SKM-1 (cell line): ENCODE data around the gene PTK7.

Source experiments
- DNase-seq: peaks from one replicate; lab custom pipeline; 2025; ENCODE audit not compliant: unreplicated experiment; lab: John Stamatoyannopoulos, UW

The PTK7 gene

DNA sequence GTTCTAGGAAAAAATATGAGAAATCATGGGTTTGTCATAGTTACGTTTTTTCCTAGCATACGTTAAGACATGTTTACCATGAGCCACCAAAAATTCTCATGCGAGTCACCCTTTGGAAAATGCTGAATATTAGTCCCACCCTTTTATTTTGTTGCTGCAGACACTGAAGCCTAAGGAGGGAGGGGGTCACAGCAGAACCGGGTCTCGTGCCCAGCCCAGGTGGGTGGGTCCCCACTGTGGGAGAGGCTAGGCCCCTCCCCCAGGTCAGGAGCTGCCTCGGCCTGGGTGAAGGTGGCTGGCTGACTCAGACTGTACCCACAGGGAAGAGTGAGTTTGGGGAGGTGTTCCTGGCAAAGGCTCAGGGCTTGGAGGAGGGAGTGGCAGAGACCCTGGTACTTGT lies 68.8 kb downstream of the PTK7 start:
- no peak for DNase-seq

DNA sequence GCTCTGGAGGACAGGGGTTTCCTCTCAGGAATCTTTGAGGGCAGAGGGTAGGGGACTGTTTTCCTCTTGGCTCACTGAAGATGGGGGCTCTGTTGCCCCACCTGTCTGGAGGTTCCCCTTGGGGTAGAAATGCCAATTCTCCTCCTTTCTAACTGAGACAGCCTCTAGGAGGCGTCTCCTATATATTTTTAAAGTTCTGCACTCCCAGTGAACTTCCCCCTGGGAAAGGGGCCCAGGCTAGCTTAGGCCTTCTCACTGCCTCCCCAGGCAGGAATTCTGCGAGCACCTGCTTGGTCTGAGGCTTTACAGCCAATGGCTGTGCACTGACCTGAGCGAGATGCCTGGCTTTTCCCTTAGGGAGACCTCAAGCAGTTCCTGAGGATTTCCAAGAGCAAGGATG lies 70.1 kb downstream of the PTK7 start:
- no peak for DNase-seq

- DNase-seq, result no peak
These were observed 70.9 kb downstream of the PTK7 start for GRCh38 chr6:43146709-43147688.

GRCh38 chr6:43147691-43148477 lies 71.8 kb downstream of the PTK7 start:
- DNase-seq, result no peak

- no peak for DNase-seq
These were observed 73.2 kb downstream of the PTK7 start for GRCh38 chr6:43149265-43149664.

DNA sequence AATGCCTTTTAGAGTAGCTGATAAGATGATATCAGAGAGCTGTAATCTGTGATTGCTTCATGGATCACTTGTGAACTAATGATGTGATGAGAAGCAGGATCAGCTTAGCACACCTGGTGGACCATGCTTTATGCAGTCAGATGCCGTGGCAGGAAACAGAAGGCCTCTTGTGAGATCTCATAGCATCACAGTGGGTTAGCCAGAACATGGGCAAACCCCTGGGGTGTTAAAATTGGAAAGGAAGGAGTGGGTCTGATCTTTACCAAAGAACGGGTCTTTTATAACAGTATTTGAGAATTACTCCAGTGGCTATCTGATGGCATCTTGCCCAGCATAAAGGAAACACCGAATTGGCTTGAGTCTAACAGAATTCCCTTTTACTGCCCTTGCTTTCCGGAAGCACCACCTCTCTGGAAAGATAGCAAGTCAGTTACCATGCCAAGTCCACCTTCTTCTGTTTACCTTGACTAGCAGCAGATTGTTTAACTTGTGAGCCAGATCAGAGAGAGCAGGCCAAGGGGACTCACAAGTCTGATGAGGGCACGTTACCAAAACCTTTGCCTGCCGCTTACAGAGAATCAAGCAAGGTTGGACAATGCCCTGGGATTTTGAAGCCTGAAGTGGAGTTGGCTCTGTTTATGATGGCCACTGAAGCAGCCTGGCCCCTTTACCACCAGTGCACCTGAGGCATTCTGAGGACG lies 74.1 kb downstream of the PTK7 start:
- no peak for DNase-seq

GRCh38 chr6:43159599-43159998 lies 83.5 kb downstream of the PTK7 start:
- no peak for DNase-seq

- no peak for DNase-seq
These were observed 87.8 kb downstream of the PTK7 start for GRCh38 chr6:43163899-43164298.

GRCh38 chr6:43170417-43170930 lies 94.4 kb downstream of the PTK7 start:
- no peak for DNase-seq

DNA sequence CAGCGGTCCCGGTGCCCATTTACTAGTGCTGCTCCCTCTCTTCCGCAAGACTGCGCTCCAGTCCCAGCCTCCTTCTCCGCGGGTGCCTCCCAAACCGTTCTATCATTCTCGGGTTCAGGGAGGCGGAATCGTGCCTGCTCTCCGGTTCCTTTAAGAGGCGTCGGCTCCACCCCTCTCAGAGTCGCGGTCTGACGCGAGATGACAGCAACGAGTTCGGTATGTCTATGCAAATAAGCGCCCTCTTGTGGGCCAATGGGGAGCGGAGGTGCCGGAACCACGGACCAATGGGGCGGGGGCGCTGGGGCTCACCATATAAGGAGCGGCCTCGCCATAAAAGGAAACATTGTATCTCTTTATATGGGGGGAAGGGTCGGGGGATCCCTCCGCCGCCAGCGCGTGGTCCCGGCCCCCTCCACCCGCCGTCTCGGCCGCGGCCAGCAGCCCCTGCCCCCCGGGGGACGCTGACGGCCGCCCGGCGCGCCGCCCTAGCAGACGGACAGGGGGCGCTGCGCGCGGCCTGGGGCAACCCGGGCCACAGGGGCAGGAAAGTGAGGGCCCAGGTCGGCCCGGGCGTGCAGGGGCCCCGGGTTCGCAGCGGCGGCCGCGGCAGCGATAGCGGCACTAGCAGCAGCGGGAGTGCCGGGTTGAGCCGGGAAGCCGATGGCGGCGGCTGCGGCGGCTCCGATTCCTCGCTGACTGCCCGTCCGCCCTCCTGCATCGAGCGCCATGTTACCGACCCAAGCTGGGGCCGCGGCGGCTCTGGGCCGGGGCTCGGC lies 95.0 kb downstream of the PTK7 start, which contains the start of gene SRF:
TSS of gene SRF (plus strand) at position 339 of the 776 bp plus-strand sequence. CDS start at position 727, 388 bp downstream.
- peak; percentile 95 for DNase-seq

- DNase-seq, result no peak
These were observed 95.6 kb downstream of the PTK7 start for GRCh38 chr6:43171707-43172103.

GRCh38 chr6:43172104-43173007 lies 96.2 kb downstream of the PTK7 start:
- no peak for DNase-seq

- DNase-seq, result no peak
These were observed 97.6 kb downstream of the PTK7 start for GRCh38 chr6:43173591-43174262.

GRCh38 chr6:43174263-43175112 lies 98.4 kb downstream of the PTK7 start:
- DNase-seq, result peak; percentile 71

DNA sequence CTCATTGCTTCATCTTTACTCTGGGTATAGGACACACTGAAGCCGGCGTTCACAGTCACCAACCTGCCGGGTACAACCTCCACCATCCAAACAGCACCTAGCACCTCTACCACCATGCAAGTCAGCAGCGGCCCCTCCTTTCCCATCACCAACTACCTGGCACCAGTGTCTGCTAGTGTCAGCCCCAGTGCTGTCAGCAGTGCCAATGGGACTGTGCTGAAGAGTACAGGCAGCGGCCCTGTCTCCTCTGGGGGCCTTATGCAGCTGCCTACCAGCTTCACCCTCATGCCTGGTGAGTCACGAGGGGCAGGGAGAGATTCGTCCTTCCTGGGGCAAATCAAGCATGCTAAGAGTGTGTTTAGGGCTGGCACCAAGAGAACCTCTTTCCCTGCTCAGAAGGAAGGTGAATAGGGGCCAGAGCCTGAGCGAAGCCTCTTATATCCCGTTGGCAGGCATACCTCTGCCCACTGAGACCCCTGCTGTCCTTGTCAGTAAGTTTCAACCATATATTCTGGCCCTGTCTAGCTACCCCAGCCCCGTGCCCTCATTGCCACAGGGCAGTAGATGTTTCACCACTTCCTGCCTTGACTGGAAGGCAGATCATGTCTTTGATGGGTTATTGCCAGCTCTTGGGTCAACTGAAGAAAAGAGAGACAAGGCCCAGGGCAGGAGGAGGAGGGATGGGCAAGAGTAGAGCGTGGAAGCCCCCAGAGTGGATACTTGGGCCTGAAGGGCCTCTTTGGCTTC lies 99.7 kb downstream of the PTK7 start:
- no peak for DNase-seq

DNA sequence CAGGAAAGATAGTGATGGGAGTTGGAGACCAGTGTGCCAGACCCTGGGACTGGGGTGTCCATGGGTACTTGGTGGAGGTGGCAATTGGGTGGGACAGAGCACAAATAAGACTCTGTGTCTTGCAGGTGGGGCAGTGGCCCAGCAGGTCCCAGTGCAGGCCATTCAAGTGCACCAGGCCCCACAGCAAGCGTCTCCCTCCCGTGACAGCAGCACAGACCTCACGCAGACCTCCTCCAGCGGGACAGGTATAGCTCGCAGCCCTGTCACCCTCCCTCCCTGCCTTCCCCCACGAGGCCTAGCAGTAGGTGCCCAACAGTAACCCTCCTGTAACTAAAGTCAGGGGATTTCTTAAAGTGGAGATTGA lies 100.3 kb downstream of the PTK7 start:
- DNase-seq, result no peak

- DNase-seq, result no peak
These were observed 102.0 kb downstream of the PTK7 start for GRCh38 chr6:43178150-43178549.
